MM.1S (cell line): ENCODE measurements around the gene FGF16.

Experiments
- DNase-seq: peaks from one replicate; pipeline ENCODE4 v3.0.0-alpha.2; 2015
- H2AFZ ChIP-seq: fragments of 300-600 bp; sonication (generic); 2 replicates; pipeline ENCODE4 v1.6.0; 2016; ENCODE audit warnings: antibody characterized with exemption, low read length
- H3F3A ChIP-seq: fragments of 300-600 bp; sonication (generic); 2 replicates; pipeline ENCODE4 v1.6.1; 2016; ENCODE audit warnings: mild to moderate bottlenecking, antibody characterized with exemption, low read length, moderate library complexity, mixed read lengths; ENCODE audit not compliant: insufficient read depth
- H3K27ac ChIP-seq: fragments of 300-600 bp; sonication (generic); 2 replicates; pipeline ENCODE4 v1.5.1; 2016; ENCODE audit warnings: mild to moderate bottlenecking, low read length
- H3K27me3 ChIP-seq: fragments of 300-600 bp; sonication (generic); replicated peaks from 2 replicates; pipeline ENCODE4 v1.6.0; 2016; ENCODE audit warnings: low read length; ENCODE audit not compliant: insufficient read depth
- H3K36me3 ChIP-seq: fragments of 300-600 bp; sonication (generic); replicated peaks from 2 replicates; pipeline ENCODE4 v1.6.1; 2016; ENCODE audit warnings: mild to moderate bottlenecking, low read length, mixed read lengths; ENCODE audit not compliant: insufficient read depth
- H3K4me1 ChIP-seq: fragments of 300-600 bp; sonication (generic); 2 replicates; pipeline ENCODE4 v1.6.1; 2016; ENCODE audit warnings: low read length, mixed read lengths
- H3K4me2 ChIP-seq: fragments of 300-600 bp; sonication (generic); 2 replicates; pipeline ENCODE4 v1.6.0; 2016; ENCODE audit warnings: low read depth, low read length
- H3K4me3 ChIP-seq: fragments of 300-600 bp; sonication (generic); 2 replicates; pipeline ENCODE4 v1.5.1; 2016; ENCODE audit warnings: low read length, mixed read lengths
- H3K79me2 ChIP-seq: fragments of 300-600 bp; sonication (generic); 2 replicates; pipeline ENCODE4 v1.6.1; 2016; ENCODE audit warnings: mixed run types, low read length, mixed read lengths
- H3K9ac ChIP-seq: fragments of 300-600 bp; sonication (generic); 2 replicates; pipeline ENCODE4 v1.6.1; 2016; ENCODE audit warnings: low read length, mixed read lengths
- H3K9me2 ChIP-seq: fragments of 300-600 bp; sonication (generic); replicated peaks from 2 replicates; pipeline ENCODE4 v1.6.1; 2016; ENCODE audit warnings: mild to moderate bottlenecking, low read length, mixed read lengths; ENCODE audit not compliant: insufficient read depth
- H3K9me3 ChIP-seq: fragments of 300-600 bp; sonication (generic); replicated peaks from 2 replicates; pipeline ENCODE4 v1.6.1; 2016; ENCODE audit warnings: mild to moderate bottlenecking, low read length, mixed read lengths; ENCODE audit not compliant: insufficient read depth
- H4K20me1 ChIP-seq: fragments of 300-600 bp; sonication (generic); 2 replicates; pipeline ENCODE4 v1.6.1; 2016; ENCODE audit warnings: mild to moderate bottlenecking, low read length, moderate library complexity, mixed read lengths; ENCODE audit not compliant: insufficient read depth
- EZH2 ChIP-seq: fragments of 300-600 bp; sonication (generic); optimal IDR thresholded peaks from 2 replicates; pipeline ENCODE3; 2017; ENCODE audit warnings: low read depth, mild to moderate bottlenecking, antibody characterized with exemption, low read length, mixed read lengths
- EZH2phosphoT487 ChIP-seq: fragments of 300-600 bp; sonication (generic); IDR thresholded peaks from 2 replicates; pipeline ENCODE4 v1.6.1; 2018; ENCODE audit warnings: antibody characterized with exemption, low read length
- TF ChIP-seq, protein P1 (sequence below): fragments of 300-600 bp; sonication (generic); IDR thresholded peaks from 2 replicates; pipeline ENCODE4 v1.5.1; 2016; ENCODE audit warnings: antibody characterized with exemption, low read length, mixed read lengths

Gene FGF16

DNA sequence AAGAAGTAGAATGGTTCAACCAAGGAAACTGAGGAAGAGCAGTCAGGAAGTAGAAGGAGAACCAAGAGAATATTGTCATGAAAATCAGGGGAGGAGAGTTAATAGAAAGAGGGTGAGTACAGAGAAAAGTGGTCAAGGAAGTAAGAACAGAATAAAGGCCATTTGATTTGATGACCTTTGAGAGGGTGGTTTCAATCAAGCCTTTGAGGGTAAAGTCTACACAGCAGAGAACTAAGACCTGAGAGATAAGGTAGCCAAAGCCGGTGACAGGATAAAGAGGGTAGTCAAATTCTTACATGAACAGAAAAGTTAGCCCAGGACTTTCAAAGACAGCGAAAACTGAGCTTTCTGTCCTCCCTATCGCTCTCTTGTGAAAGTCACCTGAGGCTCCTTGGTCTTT is 34.6 kb upstream of the FGF16 start:
- Histone ChIP-seq H3K36me3 (no peaks in the 10 kb centered on the region), H3K9me2 (no peaks in the 10 kb centered on the region), H3K4me2 (no peak overlapping the region), H3K79me2 (no peaks in the 10 kb centered on the region), H4K20me1 (no peaks in the 10 kb centered on the region), H3K27me3 (no peaks in the 10 kb centered on the region), H3K27ac (no peak overlapping the region), H3K4me1 (no peaks in the 10 kb centered on the region), H3K9me3 (no peaks in the 10 kb centered on the region), H3K4me3 (no peak overlapping the region), H3F3A (no peaks in the 10 kb centered on the region), H3K9ac (no peak overlapping the region), H2AFZ (no peak overlapping the region)
- no peak for DNase-seq
- TF ChIP-seq, protein P1, sequence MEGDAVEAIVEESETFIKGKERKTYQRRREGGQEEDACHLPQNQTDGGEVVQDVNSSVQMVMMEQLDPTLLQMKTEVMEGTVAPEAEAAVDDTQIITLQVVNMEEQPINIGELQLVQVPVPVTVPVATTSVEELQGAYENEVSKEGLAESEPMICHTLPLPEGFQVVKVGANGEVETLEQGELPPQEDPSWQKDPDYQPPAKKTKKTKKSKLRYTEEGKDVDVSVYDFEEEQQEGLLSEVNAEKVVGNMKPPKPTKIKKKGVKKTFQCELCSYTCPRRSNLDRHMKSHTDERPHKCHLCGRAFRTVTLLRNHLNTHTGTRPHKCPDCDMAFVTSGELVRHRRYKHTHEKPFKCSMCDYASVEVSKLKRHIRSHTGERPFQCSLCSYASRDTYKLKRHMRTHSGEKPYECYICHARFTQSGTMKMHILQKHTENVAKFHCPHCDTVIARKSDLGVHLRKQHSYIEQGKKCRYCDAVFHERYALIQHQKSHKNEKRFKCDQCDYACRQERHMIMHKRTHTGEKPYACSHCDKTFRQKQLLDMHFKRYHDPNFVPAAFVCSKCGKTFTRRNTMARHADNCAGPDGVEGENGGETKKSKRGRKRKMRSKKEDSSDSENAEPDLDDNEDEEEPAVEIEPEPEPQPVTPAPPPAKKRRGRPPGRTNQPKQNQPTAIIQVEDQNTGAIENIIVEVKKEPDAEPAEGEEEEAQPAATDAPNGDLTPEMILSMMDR, result no peak
- TF ChIP-seq EZH2phosphoT487, result no peak
- no peak for TF ChIP-seq EZH2

- Histone ChIP-seq H3K27ac (no peak overlapping the region), H3K27me3 (no peaks in the 10 kb centered on the region), H2AFZ (no peak overlapping the region), H3K4me2 (no peak overlapping the region), H3K4me1 (no peaks in the 10 kb centered on the region), H3K9me3 (no peaks in the 10 kb centered on the region), H4K20me1 (no peaks in the 10 kb centered on the region), H3F3A (no peaks in the 10 kb centered on the region), H3K9me2 (no peaks in the 10 kb centered on the region), H3K9ac (no peak overlapping the region), H3K79me2 (no peaks in the 10 kb centered on the region), H3K4me3 (no peak overlapping the region), H3K36me3 (no peaks in the 10 kb centered on the region)
- TF ChIP-seq EZH2 (no peak), EZH2phosphoT487 (no peak)
- TF ChIP-seq, protein P1, result peak; percentile 9; the same call in 1 of the 2 replicates
- DNase-seq, result no peak
Observed at GRCh38 chrX:77415161-77415560, 32.0 kb upstream of the FGF16 start.

DNA sequence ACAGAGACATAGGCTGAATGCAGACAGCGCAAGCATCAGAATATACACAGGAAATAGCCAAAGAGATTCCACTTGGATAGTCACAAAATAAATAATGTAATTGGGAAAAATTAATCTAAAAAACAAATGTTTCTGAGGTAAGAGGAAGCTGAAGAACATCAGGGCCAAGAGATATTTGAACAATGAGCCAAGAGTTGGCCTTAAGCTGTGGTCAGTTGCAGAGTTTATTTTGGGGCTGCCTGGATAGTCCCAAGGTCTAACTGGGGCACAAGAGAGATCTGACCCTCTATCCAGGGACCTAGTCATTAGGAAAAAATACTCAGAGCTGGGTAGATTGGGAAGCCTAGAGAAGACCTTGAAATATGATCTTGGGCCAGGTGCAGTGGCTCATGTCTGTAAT is 31.3 kb upstream of the FGF16 start:
- Histone ChIP-seq H3K9me2 (no peaks in the 10 kb centered on the region), H3K9me3 (no peaks in the 10 kb centered on the region), H2AFZ (no peak overlapping the region), H3K79me2 (no peaks in the 10 kb centered on the region), H4K20me1 (no peaks in the 10 kb centered on the region), H3F3A (no peaks in the 10 kb centered on the region), H3K27ac (no peak overlapping the region), H3K4me2 (no peak overlapping the region), H3K4me3 (no peak overlapping the region), H3K4me1 (no peaks in the 10 kb centered on the region), H3K9ac (no peak overlapping the region), H3K27me3 (no peaks in the 10 kb centered on the region), H3K36me3 (no peaks in the 10 kb centered on the region)
- DNase-seq, result no peak
- TF ChIP-seq EZH2 (no peak), EZH2phosphoT487 (no peak)
- TF ChIP-seq, protein P1, result no peak
